ENCODE results near the gene ZNF101.

DNA sequence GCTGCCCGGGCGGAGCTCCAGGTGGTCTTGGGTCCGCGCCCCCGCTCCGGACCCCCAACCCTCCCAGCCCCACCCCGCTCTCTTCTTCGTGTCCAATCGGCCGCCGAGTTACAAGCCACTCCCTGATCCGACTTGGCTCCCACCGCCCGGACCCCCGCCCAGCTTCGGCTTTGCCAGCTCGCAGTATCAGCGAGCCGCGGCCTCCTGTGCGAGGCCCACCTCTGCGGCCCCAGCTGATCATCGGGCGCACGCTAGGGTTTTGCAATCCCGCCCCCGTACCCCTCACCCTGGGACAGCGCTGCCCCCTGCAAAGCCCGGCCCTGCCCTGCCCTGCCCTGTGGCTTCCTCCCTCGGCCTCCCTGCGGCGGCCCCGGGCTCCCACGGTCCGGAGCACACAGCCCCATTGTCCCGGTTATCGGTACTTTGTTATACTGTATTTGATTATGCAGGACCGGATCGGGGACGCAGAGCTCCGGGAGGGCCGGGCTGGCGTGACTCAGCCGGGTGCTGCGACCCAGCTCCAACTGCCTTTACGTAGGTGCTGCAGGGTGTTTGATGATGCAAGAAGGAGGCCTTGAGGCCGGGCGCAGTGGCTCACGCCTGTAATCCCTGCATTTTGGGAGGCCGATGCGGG, 40.0 kb upstream of the ZNF101 start:
- TF ChIP-seq CTCF (optimal IDR thresholded peaks at IDR 0.05 in 1 of 3, IDR thresholded peaks at IDR 0.05 in 1 of 3, conservative IDR thresholded peaks at IDR 0.05 in 1 of 3; ENCODE audit: extremely low read depth in 1 of 3, insufficient read depth in 2 of 3, low read length in 3 of 3) (no peak), EZH2 (IDR thresholded peaks at IDR 0.05; ENCODE audit: low read length) (no peak)
